Activated CD4-positive, alpha-beta T cell treated with anti-CD3 and anti-CD28 coated beads for 36 hours (primary cell): ENCODE measurements around the gene ABCA9. TPM values are rescaled to one million over a fixed set of nuclear protein-coding genes. Genes with fewer than 3 reads are reported as not detected.
"Not testable (repeated sequence)": the region's sequence is repeated elsewhere in the genome, so short reads cannot be mapped to it uniquely, and the experiment has no call there.

Experiments used
- ATAC-seq: fragments of 200-7000 bp; cut with Tn5 transposase; one replicate; pipeline ENCODE4 v1.10.0; 2021; ENCODE audit warnings: mild to moderate bottlenecking, moderate library complexity
- CTCF ChIA-PET: fragments of 350-600 bp; sonication (Branson Sonifier 250); formaldehyde crosslinking; loops from one replicate; lab custom pipeline; 2021; ENCODE audit warnings: antibody characterized with exemption; lab: Charles Lee
- POLR2A ChIA-PET: fragments of 350-600 bp; sonication (Branson Sonifier 250); formaldehyde crosslinking; loops from one replicate; lab custom pipeline; 2021; ENCODE audit warnings: antibody characterized with exemption, inconsistent platforms; lab: Charles Lee
- DNase-seq: peaks from one replicate; pipeline ENCODE4 v3.0.0-alpha.2; 2020
- H3K27ac Mint-ChIP-seq: one replicate; pipeline ENCODE4 v1.8.0; 2021; ENCODE audit warnings: mixed read lengths
- H3K27me3 Mint-ChIP-seq: one replicate; pipeline ENCODE4 v1.8.0; 2021; ENCODE audit warnings: mixed read lengths
- H3K36me3 Mint-ChIP-seq: one replicate; pipeline ENCODE4 v1.8.0; 2021; ENCODE audit warnings: low read depth, mixed read lengths
- H3K4me1 Mint-ChIP-seq: one replicate; pipeline ENCODE4 v1.8.0; 2021; ENCODE audit warnings: mixed read lengths
- H3K4me3 Mint-ChIP-seq: one replicate; pipeline ENCODE4 v1.8.0; 2021; ENCODE audit warnings: mild to moderate bottlenecking, moderate library complexity, mixed read lengths
- H3K9me3 Mint-ChIP-seq: one replicate; pipeline ENCODE4 v1.8.0; 2021; ENCODE audit warnings: low read depth, mixed read lengths
- intact Hi-C, 2 experiments: fragments of 100-400 bp; cut with DNase I in 1 of 2; cut with micrococcal nuclease in 1 of 2; formaldehyde crosslinking; loops; one replicate each; pipeline versions ENCODE4 v1.14.2 to v1.15.1; 2022 to 2024; cut with DNase I, micrococcal nuclease
- total RNA-seq, 2 experiments: library from RNA; stranded (reverse); gene quantifications; one replicate each; pipeline ENCODE4 v1.2.3, GENCODE V29; 2021

The ABCA9 gene
- total RNA-seq, 2 experiments from 2014 or later = not detected

- DNase-seq (no peak), ATAC-seq (no peak)
- Mint-ChIP-seq H3K27ac (no peak overlapping the region), H3K27me3 (no peaks in the 10 kb centered on the region), H3K4me3 (no peak overlapping the region), H3K9me3 (peaks cover 3% of the 10 kb centered on the region), H3K36me3 (no peaks in the 10 kb centered on the region), H3K4me1 (no peaks in the 10 kb centered on the region)
- ChIA-PET POLR2A (no interaction called here), CTCF (no interaction called here)
- intact Hi-C loops = no loop called here
Observed at GRCh38 chr17:68961214-68961882, 99.4 kb downstream of the ABCA9 start.

DNA sequence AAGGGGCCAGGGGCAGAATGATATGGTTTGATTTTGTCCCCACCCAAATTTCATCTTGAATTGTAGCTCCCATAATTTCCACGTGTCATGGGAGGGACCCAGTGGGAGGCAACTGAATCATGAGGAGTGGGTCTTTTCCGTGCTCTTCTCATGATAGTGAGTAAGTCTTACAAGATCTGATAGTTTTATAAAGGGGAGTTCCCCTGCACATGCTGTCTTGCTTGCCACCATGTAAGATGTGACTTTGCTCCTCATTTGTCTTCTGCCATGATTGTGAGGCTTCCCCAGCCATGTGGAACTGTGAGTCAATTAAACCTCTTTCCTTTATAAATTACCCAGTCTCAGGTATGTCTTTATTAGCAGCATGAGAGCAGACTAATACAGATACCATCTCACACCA, 101.6 kb downstream of the ABCA9 start:
- H3K9me3 Mint-ChIP-seq, intact Hi-C loops, CTCF ChIA-PET, H3K27me3 Mint-ChIP-seq, H3K27ac Mint-ChIP-seq, H3K36me3 Mint-ChIP-seq, POLR2A ChIA-PET, H3K4me3 Mint-ChIP-seq, H3K4me1 Mint-ChIP-seq: not testable (repeated sequence)
- peak; percentile 10 for DNase-seq
- ATAC-seq = peak; percentile 39

DNA sequence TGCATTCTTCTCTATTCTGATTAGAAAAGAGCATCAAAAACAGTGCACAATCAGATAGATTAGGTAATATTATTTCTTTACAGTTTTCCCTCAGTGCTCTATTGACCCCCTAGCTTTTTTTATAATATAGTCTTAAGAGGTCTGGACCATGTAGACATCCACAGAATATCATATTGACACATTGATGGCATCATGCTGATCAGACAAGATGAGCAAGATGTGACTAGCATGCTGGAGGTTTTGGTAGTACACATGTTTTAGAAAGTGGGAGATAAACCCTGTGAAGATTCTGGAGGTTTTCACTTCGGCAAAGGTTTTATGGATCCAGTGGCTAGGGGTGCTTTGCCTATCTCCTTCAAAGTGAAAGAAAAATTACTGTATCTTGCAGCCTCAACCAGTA, 102.8 kb downstream of the ABCA9 start:
- Mint-ChIP-seq H3K9me3 (peaks cover 3% of the 10 kb centered on the region), H3K36me3 (no peaks in the 10 kb centered on the region), H3K4me1 (no peaks in the 10 kb centered on the region), H3K4me3 (no peak overlapping the region), H3K27ac (no peak overlapping the region), H3K27me3 (no peaks in the 10 kb centered on the region)
- ATAC-seq = peak; percentile 44
- ChIA-PET POLR2A (interaction anchor here (0.6 kb wide), 1 partner anchor 549 kb away, joined by 4 read pairs; no protein-coding TSS in a partner anchor), CTCF (no interaction called here)
- DNase-seq = no peak
- intact Hi-C loops = no loop called here

- Mint-ChIP-seq H3K4me1 (no peaks in the 10 kb centered on the region), H3K9me3 (peaks cover 3% of the 10 kb centered on the region), H3K27me3 (no peaks in the 10 kb centered on the region), H3K27ac (no peak within 1 kb of the TSS), H3K36me3 (no peaks in the 10 kb centered on the region), H3K4me3 (no peak within 1 kb of the TSS)
- no peak for DNase-seq
- ATAC-seq = no peak
- ChIA-PET CTCF (interaction anchor here (0.5 to 0.6 kb wide), 2 partner anchors 172 to 280 kb away, joined by 3 read pairs; no protein-coding TSS in a partner anchor), POLR2A (no interaction called here)
- intact Hi-C loops = no loop called here
Observed at GRCh38 chr17:68955181-68955841, 105.4 kb downstream of the ABCA9 start, which contains the start of gene ABCA8. ABCA8 (minus strand) TSS chr17:68955392; CDS start chr17:68942034, 13,358 bp downstream.

GRCh38 chr17:68954146-68954896, 106.4 kb downstream of the ABCA9 start:
- Mint-ChIP-seq H3K27ac (no peak overlapping the region), H3K4me3 (no peak overlapping the region), H3K36me3 (no peaks in the 10 kb centered on the region), H3K9me3 (peaks cover 2% of the 10 kb centered on the region), H3K4me1 (no peaks in the 10 kb centered on the region), H3K27me3 (no peaks in the 10 kb centered on the region)
- no peak for ATAC-seq
- CTCF ChIA-PET = interaction anchor here (0.5 to 0.6 kb wide), 2 partner anchors 171 to 279 kb away, joined by 3 read pairs; no protein-coding TSS in a partner anchor
- no peak for DNase-seq
- POLR2A ChIA-PET = no interaction called here
- intact Hi-C loops = no loop called here

DNA sequence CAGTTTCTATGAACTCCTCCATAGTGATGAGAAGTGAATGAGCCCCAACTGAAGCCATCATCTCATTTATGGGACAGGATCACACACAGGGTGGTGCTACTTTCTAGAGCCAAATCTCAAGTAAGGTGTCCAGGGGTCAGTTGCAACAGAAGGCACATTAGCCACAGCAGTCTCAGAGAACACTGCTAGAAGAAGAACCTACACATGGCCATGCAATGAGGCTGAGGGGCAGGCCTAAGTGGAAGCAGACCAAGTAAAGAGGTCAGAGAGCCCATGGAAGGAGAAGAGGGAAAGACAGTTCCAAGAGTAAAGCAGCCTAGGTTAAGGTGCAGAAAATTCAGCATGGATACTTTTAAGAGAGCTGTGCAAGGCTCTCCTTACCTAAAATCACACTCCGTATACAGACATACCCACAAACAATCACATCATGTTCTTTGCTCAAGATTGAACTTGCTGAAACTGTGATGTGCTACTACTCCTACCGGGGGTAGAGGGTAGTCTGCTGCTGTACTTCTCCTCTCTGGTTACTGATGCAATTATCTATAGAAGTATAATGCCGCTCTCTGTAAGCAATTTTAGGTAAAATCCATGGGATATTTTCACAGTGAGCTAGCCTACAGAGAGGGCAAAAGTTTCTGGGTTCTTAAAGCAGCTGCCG, 107.3 kb downstream of the ABCA9 start:
- no peaks in the 10 kb centered on the region for H3K9me3 Mint-ChIP-seq
- intact Hi-C loops = no loop called here
- no peak overlapping the region for H3K27ac Mint-ChIP-seq
- DNase-seq (no peak), ATAC-seq (no peak)
- no peaks in the 10 kb centered on the region for H3K36me3 Mint-ChIP-seq
- ChIA-PET CTCF (no interaction called here), POLR2A (no interaction called here)
- no peak overlapping the region for H3K4me3 Mint-ChIP-seq
- H3K27me3 Mint-ChIP-seq = no peaks in the 10 kb centered on the region
- H3K4me1 Mint-ChIP-seq = no peaks in the 10 kb centered on the region

DNA sequence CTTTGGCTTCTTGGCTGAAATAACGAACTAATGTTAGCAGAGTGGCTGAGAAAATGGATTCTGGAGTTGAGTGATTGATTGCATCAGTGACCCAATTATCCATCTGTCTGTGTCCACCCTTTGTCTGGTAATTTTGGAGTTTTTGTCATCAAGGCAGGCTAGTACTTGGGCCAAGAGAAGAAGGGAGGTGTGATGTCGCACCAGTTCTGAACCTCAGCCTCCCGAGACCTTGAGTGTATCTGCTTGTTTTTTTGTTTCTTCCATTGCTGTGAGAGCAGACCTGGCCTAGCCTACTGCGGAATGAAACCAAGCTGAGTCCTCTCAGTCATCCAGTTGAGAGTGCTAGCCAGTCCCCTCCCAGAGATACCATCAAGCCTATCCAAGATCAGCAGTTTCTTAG, 110.0 kb downstream of the ABCA9 start:
- H3K4me3 Mint-ChIP-seq = no peak overlapping the region
- DNase-seq (no peak), ATAC-seq (no peak)
- intact Hi-C loops = no loop called here
- H3K4me1 Mint-ChIP-seq = no peaks in the 10 kb centered on the region
- ChIA-PET CTCF (no interaction called here), POLR2A (no interaction called here)
- H3K27me3 Mint-ChIP-seq = no peaks in the 10 kb centered on the region
- H3K36me3 Mint-ChIP-seq = no peaks in the 10 kb centered on the region
- H3K27ac Mint-ChIP-seq = no peak overlapping the region
- no peaks in the 10 kb centered on the region for H3K9me3 Mint-ChIP-seq

DNA sequence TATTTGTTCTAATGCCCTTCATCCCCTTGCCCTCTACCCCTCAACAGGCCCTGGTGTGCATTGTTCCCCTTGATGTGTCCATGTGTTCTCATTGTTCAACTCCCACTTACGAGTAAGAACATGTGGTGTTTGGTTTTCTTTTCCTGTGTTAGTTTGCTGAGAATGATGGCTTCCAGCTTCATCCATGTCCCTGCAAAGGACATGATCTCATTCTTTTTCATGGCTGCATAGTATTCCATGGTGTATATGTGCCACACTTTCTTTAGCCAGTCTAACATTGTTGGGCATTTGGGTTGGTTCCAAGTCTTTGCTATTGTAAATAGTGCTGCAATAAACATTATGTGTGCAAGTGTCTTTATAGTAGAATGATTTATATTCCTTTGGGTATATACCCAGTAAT, 112.9 kb downstream of the ABCA9 start:
- CTCF ChIA-PET, H3K4me3 Mint-ChIP-seq, H3K36me3 Mint-ChIP-seq, H3K27ac Mint-ChIP-seq, DNase-seq, intact Hi-C loops, H3K27me3 Mint-ChIP-seq, H3K4me1 Mint-ChIP-seq, ATAC-seq, H3K9me3 Mint-ChIP-seq, POLR2A ChIA-PET: not testable (repeated sequence)

GRCh38 chr17:68944435-68945035, 116.2 kb downstream of the ABCA9 start:
- CTCF ChIA-PET = interaction anchor here (0.6 kb wide), 1 partner anchor 325 kb away, joined by 3 read pairs; no protein-coding TSS in a partner anchor
- H3K27me3 Mint-ChIP-seq = peaks cover 2% of the 10 kb centered on the region

GRCh38 chr17:68943812-68944182, 116.9 kb downstream of the ABCA9 start:
- H3K36me3 Mint-ChIP-seq, H3K4me1 Mint-ChIP-seq, intact Hi-C loops, H3K27me3 Mint-ChIP-seq, H3K9me3 Mint-ChIP-seq, H3K4me3 Mint-ChIP-seq, ATAC-seq, DNase-seq, H3K27ac Mint-ChIP-seq, CTCF ChIA-PET, POLR2A ChIA-PET: not testable (repeated sequence)

More at GRCh38 chr17:68944435-68945035, 116.2 kb downstream of the ABCA9 start:
- Mint-ChIP-seq H3K4me3 (no peak overlapping the region), H3K9me3 (no peaks in the 10 kb centered on the region), H3K36me3 (no peaks in the 10 kb centered on the region), H3K4me1 (no peaks in the 10 kb centered on the region), H3K27ac (no peak overlapping the region)
- POLR2A ChIA-PET = no interaction called here
- DNase-seq (no peak), ATAC-seq (no peak)
- intact Hi-C loops = no loop called here
